ENCODE measurements around the gene OSBPL6.

Gene OSBPL6

GRCh38 chr2:178241844-178242551 lies 47.7 kb downstream of the OSBPL6 start:
- H3K36me3 ChIP-seq (ENCODE audit: control insufficient read depth in 1 of 2, insufficient read depth in 2 of 2, low read length in 2 of 2), result no peaks in the 10 kb centered on the region
- no peak overlapping the region for H3K27ac ChIP-seq (ENCODE audit: low read length)
- H3K9me3 ChIP-seq (ENCODE audit: control insufficient read depth in 1 of 2, low read length in 2 of 2), result no peaks in the 10 kb centered on the region
- no peaks in the 10 kb centered on the region for H3K27me3 ChIP-seq (ENCODE audit: low read depth, low read length)
- no peaks in the 10 kb centered on the region for H3K4me1 ChIP-seq (ENCODE audit: control insufficient read depth in 1 of 2, insufficient read depth in 2 of 2, low read length in 2 of 2)
- H3K4me3 ChIP-seq (ENCODE audit: low read depth in 1 of 2, low read length in 2 of 2), result no peak overlapping the region

GRCh38 chr2:178242552-178242883 lies 48.2 kb downstream of the OSBPL6 start:
- Histone ChIP-seq H3K4me1 (ENCODE audit: control insufficient read depth in 1 of 2, insufficient read depth in 2 of 2, low read length in 2 of 2) (no peaks in the 10 kb centered on the region), H3K4me3 (ENCODE audit: low read depth in 1 of 2, low read length in 2 of 2) (no peak overlapping the region), H3K9me3 (ENCODE audit: control insufficient read depth in 1 of 2, low read length in 2 of 2) (no peaks in the 10 kb centered on the region), H3K27me3 (ENCODE audit: low read depth, low read length) (no peaks in the 10 kb centered on the region), H3K27ac (ENCODE audit: low read length) (no peak overlapping the region), H3K36me3 (ENCODE audit: control insufficient read depth in 1 of 2, insufficient read depth in 2 of 2, low read length in 2 of 2) (no peaks in the 10 kb centered on the region)

GRCh38 chr2:178243961-178244360 lies 49.6 kb downstream of the OSBPL6 start:
- Histone ChIP-seq H3K9me3 (ENCODE audit: control insufficient read depth in 1 of 2, low read length in 2 of 2) (no peaks in the 10 kb centered on the region), H3K4me3 (ENCODE audit: low read depth in 1 of 2, low read length in 2 of 2) (no peak overlapping the region), H3K36me3 (ENCODE audit: control insufficient read depth in 1 of 2, insufficient read depth in 2 of 2, low read length in 2 of 2) (no peaks in the 10 kb centered on the region), H3K27ac (ENCODE audit: low read length) (no peak overlapping the region), H3K4me1 (ENCODE audit: control insufficient read depth in 1 of 2, insufficient read depth in 2 of 2, low read length in 2 of 2) (no peaks in the 10 kb centered on the region), H3K27me3 (ENCODE audit: low read depth, low read length) (no peaks in the 10 kb centered on the region)

GRCh38 chr2:178244777-178245176 lies 50.5 kb downstream of the OSBPL6 start:
- no peaks in the 10 kb centered on the region for H3K27me3 ChIP-seq (ENCODE audit: low read depth, low read length)
- H3K27ac ChIP-seq (ENCODE audit: low read length), result no peak overlapping the region
- H3K9me3 ChIP-seq (ENCODE audit: control insufficient read depth in 1 of 2, low read length in 2 of 2), result no peaks in the 10 kb centered on the region
- no peaks in the 10 kb centered on the region for H3K36me3 ChIP-seq (ENCODE audit: control insufficient read depth in 1 of 2, insufficient read depth in 2 of 2, low read length in 2 of 2)
- H3K4me3 ChIP-seq (ENCODE audit: low read depth in 1 of 2, low read length in 2 of 2), result no peak overlapping the region
- no peaks in the 10 kb centered on the region for H3K4me1 ChIP-seq (ENCODE audit: control insufficient read depth in 1 of 2, insufficient read depth in 2 of 2, low read length in 2 of 2)

- no peak overlapping the region for H3K4me3 ChIP-seq (ENCODE audit: low read depth in 1 of 2, low read length in 2 of 2)
- H3K27ac ChIP-seq (ENCODE audit: low read length), result no peak overlapping the region
Measured at GRCh38 chr2:178246696-178247095, 52.4 kb downstream of the OSBPL6 start.

GRCh38 chr2:178247250-178247649 lies 52.9 kb downstream of the OSBPL6 start:
- Histone ChIP-seq H3K27ac (ENCODE audit: low read length) (no peak overlapping the region), H3K9me3 (ENCODE audit: control insufficient read depth in 1 of 2, low read length in 2 of 2) (no peaks in the 10 kb centered on the region), H3K36me3 (ENCODE audit: control insufficient read depth in 1 of 2, insufficient read depth in 2 of 2, low read length in 2 of 2) (no peaks in the 10 kb centered on the region), H3K4me1 (ENCODE audit: control insufficient read depth in 1 of 2, insufficient read depth in 2 of 2, low read length in 2 of 2) (no peaks in the 10 kb centered on the region), H3K27me3 (ENCODE audit: low read depth, low read length) (no peaks in the 10 kb centered on the region), H3K4me3 (ENCODE audit: low read depth in 1 of 2, low read length in 2 of 2) (no peak overlapping the region)

More at GRCh38 chr2:178246696-178247095, 52.4 kb downstream of the OSBPL6 start:
- Histone ChIP-seq H3K27me3 (ENCODE audit: low read depth, low read length) (no peaks in the 10 kb centered on the region), H3K9me3 (ENCODE audit: control insufficient read depth in 1 of 2, low read length in 2 of 2) (no peaks in the 10 kb centered on the region), H3K36me3 (ENCODE audit: control insufficient read depth in 1 of 2, insufficient read depth in 2 of 2, low read length in 2 of 2) (no peaks in the 10 kb centered on the region), H3K4me1 (ENCODE audit: control insufficient read depth in 1 of 2, insufficient read depth in 2 of 2, low read length in 2 of 2) (no peaks in the 10 kb centered on the region)

GRCh38 chr2:178250429-178250828 lies 56.1 kb downstream of the OSBPL6 start:
- no peak overlapping the region for H3K27ac ChIP-seq (ENCODE audit: low read length)
- no peak overlapping the region for H3K4me3 ChIP-seq (ENCODE audit: low read depth in 1 of 2, low read length in 2 of 2)
- no peaks in the 10 kb centered on the region for H3K36me3 ChIP-seq (ENCODE audit: control insufficient read depth in 1 of 2, insufficient read depth in 2 of 2, low read length in 2 of 2)
- no peaks in the 10 kb centered on the region for H3K27me3 ChIP-seq (ENCODE audit: low read depth, low read length)
- no peaks in the 10 kb centered on the region for H3K9me3 ChIP-seq (ENCODE audit: control insufficient read depth in 1 of 2, low read length in 2 of 2)
- H3K4me1 ChIP-seq (ENCODE audit: control insufficient read depth in 1 of 2, insufficient read depth in 2 of 2, low read length in 2 of 2), result no peaks in the 10 kb centered on the region

- Histone ChIP-seq H3K27ac (ENCODE audit: low read length) (no peak overlapping the region), H3K27me3 (ENCODE audit: low read depth, low read length) (no peaks in the 10 kb centered on the region), H3K36me3 (ENCODE audit: control insufficient read depth in 1 of 2, insufficient read depth in 2 of 2, low read length in 2 of 2) (no peaks in the 10 kb centered on the region), H3K9me3 (ENCODE audit: control insufficient read depth in 1 of 2, low read length in 2 of 2) (no peaks in the 10 kb centered on the region), H3K4me1 (ENCODE audit: control insufficient read depth in 1 of 2, insufficient read depth in 2 of 2, low read length in 2 of 2) (no peaks in the 10 kb centered on the region), H3K4me3 (ENCODE audit: low read depth in 1 of 2, low read length in 2 of 2) (no peak overlapping the region)
Measured at GRCh38 chr2:178251151-178251955, 57.0 kb downstream of the OSBPL6 start.

- H3K36me3 ChIP-seq (ENCODE audit: control insufficient read depth in 1 of 2, insufficient read depth in 2 of 2, low read length in 2 of 2), result no peaks in the 10 kb centered on the region
- H3K27ac ChIP-seq (ENCODE audit: low read length), result no peak overlapping the region
- no peaks in the 10 kb centered on the region for H3K4me1 ChIP-seq (ENCODE audit: control insufficient read depth in 1 of 2, insufficient read depth in 2 of 2, low read length in 2 of 2)
- H3K9me3 ChIP-seq (ENCODE audit: control insufficient read depth in 1 of 2, low read length in 2 of 2), result no peaks in the 10 kb centered on the region
- H3K27me3 ChIP-seq (ENCODE audit: low read depth, low read length), result no peaks in the 10 kb centered on the region
- H3K4me3 ChIP-seq (ENCODE audit: low read depth in 1 of 2, low read length in 2 of 2), result no peak overlapping the region
Measured at GRCh38 chr2:178256382-178257042, 62.2 kb downstream of the OSBPL6 start.

- Histone ChIP-seq H3K4me1 (ENCODE audit: control insufficient read depth in 1 of 2, insufficient read depth in 2 of 2, low read length in 2 of 2) (no peaks in the 10 kb centered on the region), H3K27ac (ENCODE audit: low read length) (no peak overlapping the region), H3K4me3 (ENCODE audit: low read depth in 1 of 2, low read length in 2 of 2) (no peak overlapping the region), H3K27me3 (ENCODE audit: low read depth, low read length) (no peaks in the 10 kb centered on the region), H3K9me3 (ENCODE audit: control insufficient read depth in 1 of 2, low read length in 2 of 2) (no peaks in the 10 kb centered on the region), H3K36me3 (ENCODE audit: control insufficient read depth in 1 of 2, insufficient read depth in 2 of 2, low read length in 2 of 2) (no peaks in the 10 kb centered on the region)
Measured at GRCh38 chr2:178257127-178257526, 62.8 kb downstream of the OSBPL6 start.

GRCh38 chr2:178258916-178259315 lies 64.6 kb downstream of the OSBPL6 start:
- Histone ChIP-seq H3K9me3 (ENCODE audit: control insufficient read depth in 1 of 2, low read length in 2 of 2) (no peaks in the 10 kb centered on the region), H3K4me1 (ENCODE audit: control insufficient read depth in 1 of 2, insufficient read depth in 2 of 2, low read length in 2 of 2) (no peaks in the 10 kb centered on the region), H3K27ac (ENCODE audit: low read length) (no peak overlapping the region), H3K27me3 (ENCODE audit: low read depth, low read length) (no peaks in the 10 kb centered on the region), H3K4me3 (ENCODE audit: low read depth in 1 of 2, low read length in 2 of 2) (no peak overlapping the region), H3K36me3 (ENCODE audit: control insufficient read depth in 1 of 2, insufficient read depth in 2 of 2, low read length in 2 of 2) (no peaks in the 10 kb centered on the region)

Data from muscle layer of duodenum (tissue), 2 donors.